Stimulated activated CD4-positive, alpha-beta T cell treated with anti-CD3 and anti-CD28 coated beads, TNF-alpha, amount 100 ng/mL, for 4 hours (primary cell): ENCODE results near the gene CACNG4.
"Not testable (repeated sequence)": the region's sequence is repeated elsewhere in the genome, so short reads cannot be mapped to it uniquely, and the experiment has no call there.

ENCODE experiments used
- DNase-seq, 3 experiments: peaks; one replicate each; pipeline ENCODE4 v3.0.0-alpha.2; 2020; ENCODE audit warnings: low read depth in 3 of 3

The CACNG4 gene

DNA sequence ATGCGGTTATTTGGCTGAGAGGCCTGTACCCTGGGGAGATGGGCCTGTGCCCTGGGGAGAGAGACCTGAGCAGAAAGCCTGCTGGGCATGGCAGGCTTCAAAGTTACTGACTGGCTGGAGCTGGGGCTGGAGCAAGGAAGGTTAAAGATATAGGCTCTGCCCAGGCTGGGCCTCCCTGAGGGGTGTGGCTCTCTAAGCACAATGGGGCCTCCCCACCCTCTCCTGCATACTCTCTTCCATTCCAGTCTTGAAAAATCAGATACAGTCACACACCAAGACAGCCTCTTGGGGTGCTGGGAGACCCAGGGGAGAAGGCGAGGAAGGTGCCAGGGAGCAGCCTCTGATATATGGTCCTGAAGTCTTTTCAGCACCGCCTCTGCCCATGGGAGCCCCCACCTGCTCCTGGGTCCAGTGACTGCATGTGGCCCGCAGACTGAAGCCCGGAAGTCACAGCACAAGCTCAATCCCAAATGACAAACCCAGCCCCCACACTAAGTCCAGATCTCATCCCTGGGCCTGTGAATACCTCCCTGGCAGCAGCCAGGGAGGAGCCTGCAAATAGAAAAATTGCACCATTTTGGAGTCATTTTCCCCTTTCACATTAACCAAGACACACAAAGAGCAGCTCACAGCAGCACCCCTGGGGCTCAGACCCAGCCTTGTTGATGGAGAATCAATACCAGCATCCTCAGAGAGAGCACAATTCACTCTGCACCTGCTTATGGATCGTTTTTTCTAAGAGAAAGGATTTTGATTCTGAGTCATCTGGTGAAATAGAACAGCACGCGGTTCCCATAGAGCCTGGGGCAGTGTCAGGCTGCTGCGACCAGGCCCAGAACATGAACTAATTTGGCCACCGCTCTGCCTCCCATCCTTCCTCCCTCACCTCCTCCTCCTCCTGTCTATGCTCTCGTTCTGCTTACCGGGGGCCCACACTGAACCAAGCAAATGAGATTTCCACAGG, 54.2 kb downstream of the CACNG4 start:
- no peak for DNase-seq

DNA sequence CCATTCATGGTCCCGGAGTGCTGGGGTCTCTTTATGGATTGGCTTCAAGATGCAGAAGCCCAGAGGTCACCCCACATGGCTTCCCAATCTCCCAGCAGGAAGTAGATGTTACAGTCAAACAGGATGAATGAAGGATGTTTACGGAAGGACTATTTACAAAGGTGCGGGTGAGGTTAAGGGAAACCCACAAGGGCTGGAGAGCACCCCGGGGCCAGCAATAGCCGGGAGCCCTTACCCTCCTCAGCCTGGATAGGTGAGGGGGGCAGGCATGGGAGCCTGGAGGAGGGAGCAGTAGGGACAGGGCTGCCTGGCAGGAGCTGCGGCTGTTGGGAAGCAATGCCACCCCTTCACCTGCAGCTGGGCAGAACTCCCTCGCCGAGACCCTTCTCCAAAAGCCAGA, 55.3 kb downstream of the CACNG4 start:
- no peak for DNase-seq

DNA sequence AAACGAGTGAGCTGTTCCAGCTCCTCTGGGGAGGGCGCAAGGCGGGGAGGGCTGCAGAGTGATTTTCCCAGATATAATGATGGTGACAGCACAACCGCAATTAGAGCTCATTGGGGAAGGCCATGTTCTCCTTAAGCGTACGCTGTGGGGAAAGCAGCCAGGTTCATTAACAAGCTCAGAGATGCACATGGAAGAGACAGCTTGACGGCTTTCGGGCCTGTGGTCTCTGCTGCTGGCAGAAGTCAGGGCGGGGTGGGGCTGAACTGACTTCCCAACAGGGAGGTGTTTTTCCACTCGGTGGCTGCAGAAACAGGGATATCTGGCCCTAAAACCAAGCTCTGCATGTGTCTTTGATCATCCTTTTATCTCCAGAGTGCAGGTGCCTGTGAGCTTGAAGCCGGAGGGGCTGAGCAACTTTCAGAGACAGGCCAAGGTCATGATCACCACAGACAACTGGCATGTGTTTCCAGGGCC, 55.8 kb downstream of the CACNG4 start:
- DNase-seq = no peak

DNA sequence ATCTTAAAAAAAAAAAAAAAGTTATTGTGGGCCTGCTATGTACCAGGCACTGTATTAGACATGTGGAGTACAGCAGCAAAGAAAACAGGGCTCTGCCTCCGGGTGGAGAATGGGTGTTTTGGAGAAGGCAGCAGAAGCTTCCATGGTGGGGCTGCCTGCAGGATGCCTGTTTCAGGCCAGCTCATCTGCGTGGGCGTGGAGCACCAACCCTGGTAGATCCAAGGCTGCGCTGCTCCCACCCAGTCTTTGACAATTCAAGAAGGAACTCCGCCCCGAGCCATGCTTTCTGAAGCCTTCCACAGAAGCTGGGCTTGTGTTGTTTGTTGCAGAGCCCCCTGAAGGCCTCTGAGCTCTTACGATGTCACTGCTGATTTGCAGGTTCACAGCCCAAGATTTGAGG, 56.7 kb downstream of the CACNG4 start:
- DNase-seq = no peak

DNA sequence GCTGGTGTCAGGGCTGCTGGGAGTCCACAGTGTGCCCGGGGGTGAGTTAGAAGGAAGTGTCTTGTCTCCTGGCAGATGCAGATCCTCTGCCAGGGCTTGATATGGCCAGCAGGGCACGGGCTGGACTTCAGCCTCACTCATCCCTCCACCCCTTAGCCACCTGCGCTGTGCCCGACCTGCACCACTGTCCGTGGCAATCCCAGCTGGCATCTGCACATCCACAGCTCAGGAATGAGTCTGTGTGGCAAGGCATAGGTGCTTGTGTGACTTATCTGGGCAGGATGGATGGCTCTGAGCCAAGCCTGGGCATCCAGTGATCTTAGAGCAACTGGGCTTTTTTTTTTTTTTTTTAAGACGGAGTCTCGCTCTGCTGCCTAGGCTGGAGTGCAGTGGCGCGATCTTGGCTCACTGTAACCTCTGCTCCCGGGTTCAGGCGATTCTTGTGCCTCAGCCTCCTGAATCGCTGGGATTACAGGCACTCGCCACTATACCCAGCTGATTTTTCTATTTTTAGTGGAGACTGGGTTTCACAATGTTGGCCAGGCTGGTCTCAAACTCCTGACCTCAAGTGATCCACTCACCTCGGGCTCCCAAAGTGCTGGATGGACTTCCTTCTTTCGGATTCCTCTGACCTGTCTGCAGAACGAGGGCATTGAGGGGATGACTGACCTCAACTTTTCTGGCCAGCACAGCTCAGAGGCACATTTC, 57.4 kb downstream of the CACNG4 start:
- DNase-seq = no peak

DNA sequence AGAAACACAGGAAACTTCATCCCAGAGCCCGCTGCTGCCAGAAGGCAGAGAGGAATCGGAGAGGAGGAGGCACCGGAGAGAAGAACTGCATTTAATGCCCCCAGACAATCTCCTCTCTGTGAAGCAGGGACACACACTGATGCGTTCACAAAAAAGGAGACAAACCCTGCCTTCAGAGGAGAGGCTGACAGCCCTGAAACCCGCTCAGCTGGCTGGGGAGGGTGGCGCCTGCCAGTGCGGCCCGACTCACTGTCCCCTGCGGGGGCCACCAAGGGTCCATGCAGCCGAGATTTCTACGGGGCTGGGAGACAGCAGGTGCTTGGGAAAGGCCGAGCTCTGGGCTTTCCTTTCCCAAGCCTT, 57.9 kb downstream of the CACNG4 start:
- DNase-seq = no peak

DNA sequence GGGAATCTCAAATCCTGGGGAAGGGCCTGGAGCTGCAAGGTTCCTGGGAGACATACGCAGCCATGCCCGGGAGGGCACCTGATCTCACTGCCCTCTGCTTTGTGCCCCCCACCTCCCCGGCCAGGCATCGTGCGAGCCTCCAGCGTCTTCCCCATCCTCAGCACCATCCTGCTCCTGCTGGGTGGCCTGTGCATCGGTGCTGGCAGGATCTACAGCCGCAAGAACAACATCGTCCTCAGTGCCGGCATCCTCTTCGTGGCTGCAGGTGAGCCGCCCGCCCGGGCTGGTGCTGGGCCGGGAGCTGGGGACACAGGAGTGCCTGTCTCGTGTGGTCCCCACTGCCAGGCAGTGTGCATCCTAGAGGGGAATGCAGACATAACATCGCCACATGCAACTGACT, 60.2 kb downstream of the CACNG4 start:
- no peak for DNase-seq

DNA sequence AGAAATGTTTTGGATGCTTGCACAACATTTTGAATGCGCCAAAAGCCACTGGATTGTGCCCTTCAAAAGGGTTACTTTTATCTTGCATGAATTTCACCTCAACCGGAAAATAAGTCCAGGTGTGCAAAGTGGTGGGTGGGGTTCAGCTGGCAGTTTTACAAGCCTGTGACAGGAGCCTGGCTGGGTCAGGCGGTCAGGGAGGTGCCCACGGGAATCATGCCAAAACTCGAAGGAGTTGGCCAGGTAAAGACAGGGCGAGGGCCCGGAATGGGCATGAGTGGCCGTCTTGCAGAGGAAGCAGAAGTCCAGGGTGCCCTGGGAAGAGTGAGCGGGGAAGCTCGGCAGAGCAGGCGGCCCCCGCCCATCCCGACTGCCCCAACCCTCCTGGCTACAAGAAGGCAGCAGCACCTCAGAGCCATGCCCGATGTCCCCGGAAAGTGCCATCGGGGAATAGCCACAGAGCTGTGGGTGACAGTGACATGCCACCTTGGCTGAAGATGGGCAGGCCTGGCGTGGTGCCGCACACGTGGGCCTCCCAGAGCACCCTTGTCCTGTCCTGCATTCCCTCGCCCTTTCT, 60.8 kb downstream of the CACNG4 start:
- DNase-seq = no peak

DNA sequence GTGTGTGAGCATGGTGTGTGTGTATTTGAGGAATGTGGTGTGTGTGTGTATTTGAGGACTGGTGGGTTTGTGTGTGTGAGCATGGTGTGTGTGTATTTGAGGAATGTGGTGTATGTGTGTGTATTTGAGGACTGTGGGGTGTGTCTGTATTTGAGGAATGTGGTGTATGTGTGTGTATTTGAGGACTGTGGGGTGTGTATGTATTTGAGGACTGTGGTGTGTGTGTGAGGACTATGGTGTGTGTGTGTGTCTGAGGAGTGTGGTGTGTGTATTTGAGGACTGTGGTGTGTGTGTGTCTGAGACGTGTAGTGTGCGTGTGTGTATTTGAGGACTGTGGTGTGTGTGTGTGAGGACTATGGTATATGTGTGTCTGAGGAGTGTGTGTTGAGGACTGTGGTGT, 61.8 kb downstream of the CACNG4 start:
- DNase-seq = no peak

DNA sequence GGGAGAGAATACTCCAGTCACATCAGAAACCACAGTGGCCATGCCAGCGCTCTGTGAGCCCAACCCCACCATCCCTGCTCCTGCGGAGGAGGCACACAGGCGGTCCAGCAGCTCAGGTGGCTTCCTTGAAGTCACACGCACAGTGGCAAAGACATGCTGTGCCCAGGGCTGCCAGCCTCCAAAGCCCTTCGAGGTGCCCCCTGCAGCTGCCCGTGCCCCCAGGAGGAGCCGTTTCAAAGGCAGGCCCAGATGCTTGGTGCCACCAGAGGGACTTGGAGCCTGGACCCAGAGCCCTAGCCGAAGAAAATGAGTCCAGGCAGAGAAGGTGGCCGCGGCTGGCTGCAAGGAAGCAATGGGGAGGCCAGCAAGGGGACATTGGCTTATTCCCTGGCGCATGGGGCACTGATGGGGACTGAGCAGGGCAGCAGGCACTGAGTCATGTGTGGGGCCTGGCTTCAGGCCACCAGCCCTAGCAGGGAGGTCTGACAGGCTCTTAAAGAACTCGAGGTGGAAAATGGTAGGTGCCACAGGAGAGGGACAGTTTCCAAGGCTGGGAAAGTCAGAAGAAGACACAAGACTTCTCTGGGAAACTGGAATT, 62.6 kb downstream of the CACNG4 start:
- DNase-seq = no peak

DNA sequence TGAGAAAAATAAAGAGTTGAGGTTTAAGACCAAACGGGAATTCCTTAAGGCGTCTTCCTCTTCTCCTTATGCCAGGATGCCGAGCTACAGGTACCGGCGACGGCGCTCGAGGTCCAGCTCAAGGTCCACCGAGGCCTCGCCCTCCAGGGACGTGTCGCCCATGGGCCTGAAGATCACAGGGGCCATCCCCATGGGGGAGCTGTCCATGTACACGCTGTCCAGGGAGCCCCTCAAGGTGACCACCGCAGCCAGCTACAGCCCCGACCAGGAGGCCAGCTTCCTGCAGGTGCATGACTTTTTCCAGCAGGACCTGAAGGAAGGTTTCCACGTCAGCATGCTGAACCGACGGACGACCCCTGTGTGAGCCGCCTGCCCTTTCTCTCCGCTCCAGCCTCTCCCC, 66.1 kb downstream of the CACNG4 start:
- no peak for DNase-seq

DNA sequence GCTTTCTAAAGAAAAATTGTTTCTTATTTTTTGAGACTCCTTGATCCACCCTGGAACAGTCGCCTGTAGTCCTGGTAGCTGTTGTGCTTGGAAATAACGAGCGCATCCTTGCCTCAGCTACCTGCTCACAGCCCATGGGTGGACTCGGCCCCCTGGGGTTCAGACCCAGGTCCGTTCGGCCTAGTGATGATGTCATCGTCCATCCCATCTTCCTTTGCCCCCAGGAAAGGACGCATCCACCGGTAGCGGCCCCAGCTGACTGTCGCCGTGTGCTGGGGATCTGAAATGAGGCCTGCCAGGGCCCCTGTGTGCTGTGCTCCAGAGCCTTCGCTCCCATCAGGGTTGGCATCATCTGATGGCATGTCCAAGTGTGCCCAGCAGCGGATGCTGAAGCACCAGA, 67.9 kb downstream of the CACNG4 start:
- DNase-seq = no peak

DNA sequence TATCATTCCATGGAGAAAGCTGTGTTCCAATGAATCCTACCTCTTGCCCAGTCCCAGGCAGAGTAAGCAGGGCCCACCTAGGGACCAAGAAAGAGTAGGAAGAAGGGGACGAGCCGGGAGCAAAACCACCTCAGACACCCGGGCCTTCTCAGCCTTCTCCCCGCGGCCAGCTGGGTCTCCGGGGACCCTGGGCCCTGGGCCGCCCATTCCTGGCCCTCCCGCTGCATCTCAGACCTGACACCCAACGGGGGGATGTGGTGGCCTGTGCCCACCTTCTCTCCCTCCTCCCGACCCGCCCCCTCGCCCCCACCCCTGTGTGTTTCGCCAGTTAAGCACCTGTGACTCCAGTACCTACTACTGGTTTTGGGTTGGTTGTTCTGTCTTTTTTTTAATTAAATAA, 68.5 kb downstream of the CACNG4 start:
- DNase-seq = no peak

DNA sequence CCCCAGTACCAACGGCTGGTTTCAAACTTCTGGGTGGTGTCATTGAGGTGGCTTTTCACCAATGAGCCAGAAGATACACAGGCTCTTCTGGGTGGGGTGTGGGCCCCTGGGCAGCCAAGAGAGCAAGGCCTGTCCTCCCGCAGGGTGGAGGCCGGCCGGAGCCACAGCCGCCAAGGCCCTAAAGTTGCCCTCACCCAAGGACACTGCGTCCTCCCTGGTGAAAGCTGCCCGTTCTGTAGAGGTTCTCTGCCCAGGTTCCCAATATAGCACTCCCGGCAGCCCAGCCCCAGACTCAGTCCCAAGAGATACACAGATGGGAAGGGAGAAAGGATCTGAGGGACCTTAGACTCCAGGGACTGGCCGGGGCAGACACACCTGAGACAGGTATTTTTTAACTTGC, 69.1 kb downstream of the CACNG4 start:
- no peak for DNase-seq

DNA sequence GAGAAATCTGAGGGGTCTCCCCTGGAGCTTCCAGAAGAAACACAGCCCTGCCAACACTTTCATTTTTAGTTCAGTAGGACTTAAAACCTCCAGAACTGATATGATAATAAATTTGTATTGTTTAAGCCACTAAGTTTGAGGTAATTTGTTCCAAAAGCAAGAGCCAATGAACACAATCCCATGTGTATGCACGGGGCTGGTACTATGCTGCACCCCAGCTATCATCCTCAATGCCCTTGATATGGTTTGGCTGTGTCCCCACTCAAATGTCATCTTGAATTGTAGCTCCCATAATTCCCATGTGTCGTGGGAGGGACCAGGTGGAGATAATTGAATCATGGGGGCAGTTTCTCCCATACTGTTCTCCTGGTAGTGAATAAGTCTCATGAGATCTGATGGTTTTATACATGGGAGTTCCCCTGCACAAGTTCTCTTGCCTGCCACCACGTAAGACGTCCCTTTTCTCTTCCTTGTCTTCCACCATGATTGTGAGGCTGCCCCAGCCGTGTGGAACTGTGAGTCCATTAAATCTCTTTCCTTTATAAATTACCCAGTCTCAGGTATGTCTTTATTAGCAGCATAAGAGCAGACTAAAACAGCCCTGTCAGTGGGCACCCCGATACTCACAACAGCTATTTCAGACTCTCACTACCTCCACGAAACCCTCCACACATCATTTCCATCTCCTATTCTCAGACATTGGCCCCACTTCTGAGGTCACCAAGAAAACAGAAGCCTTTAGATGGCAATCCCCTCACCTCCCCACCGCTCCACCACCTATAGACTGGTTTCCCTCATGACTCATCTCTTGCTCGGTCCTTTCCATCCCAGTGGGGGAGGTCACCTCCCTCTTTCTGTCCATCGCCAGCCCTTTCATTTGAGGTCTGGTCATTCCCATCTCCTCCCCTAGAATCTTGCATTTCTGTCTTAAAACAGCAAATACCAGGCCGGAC, 70.9 kb downstream of the CACNG4 start:
- DNase-seq = no peak

DNA sequence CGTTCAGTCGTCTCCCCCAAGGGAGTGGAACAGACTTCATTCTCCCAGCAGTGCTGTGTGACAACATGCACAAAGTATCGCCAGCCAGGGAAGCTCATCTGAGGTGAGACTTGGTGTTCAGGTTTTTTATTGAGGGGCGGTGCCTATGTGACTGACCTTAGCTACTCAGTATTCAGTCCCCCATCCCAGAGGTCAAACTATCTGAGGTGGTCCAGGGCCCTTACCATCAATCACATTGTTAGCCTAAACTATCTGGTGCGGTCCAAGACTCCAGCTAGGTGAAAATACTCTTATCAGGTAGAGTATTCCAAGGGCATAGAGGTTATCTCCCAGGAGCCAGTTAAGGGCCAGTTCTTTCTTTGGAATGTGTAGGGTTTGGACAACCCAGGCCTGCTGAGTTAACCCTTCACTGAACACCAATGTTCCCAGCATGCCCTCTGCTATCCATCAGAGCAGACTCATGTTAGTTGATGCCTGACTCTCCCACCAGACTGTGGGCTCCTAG, 74.4 kb downstream of the CACNG4 start:
- no peak for DNase-seq

DNA sequence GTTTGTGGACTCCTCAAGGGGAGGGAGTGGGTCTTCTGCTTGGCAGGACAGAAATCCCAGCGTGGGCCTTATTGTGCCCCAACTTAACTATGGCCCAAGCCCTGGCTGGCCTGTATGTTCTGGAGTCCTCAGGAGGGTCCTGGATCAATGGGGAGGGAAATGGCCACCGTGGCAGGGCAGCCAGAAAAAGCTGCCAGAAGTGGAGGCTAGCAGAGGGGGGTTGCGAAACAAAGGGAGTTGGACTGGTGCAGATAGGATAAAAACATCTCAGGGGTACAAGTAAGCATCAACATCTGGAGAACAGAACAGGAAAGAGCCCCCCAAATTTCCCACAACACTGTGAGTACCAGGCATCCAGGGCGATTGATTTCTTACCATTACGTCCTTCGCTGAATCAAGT, 76.1 kb downstream of the CACNG4 start:
- no peak for DNase-seq

DNA sequence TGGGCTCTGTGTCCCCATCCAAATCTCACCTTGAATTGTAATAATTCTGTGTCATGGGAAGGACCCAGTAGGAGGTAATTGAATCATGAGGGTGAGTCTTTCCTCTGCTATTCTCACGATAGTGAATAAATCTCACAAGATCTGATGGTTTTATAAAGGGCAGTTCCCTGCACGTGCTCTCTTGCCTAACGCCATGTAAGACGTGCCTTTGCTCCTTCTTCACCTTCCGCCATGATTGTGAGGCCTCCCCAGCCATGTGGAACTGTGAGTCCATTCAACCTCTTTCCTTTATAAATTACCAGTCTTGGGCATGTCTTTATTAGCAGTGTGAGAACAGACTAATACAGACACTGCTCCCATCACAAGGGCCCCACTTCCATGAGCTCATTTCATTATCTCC, 76.6 kb downstream of the CACNG4 start:
- DNase-seq = not testable (repeated sequence)

DNA sequence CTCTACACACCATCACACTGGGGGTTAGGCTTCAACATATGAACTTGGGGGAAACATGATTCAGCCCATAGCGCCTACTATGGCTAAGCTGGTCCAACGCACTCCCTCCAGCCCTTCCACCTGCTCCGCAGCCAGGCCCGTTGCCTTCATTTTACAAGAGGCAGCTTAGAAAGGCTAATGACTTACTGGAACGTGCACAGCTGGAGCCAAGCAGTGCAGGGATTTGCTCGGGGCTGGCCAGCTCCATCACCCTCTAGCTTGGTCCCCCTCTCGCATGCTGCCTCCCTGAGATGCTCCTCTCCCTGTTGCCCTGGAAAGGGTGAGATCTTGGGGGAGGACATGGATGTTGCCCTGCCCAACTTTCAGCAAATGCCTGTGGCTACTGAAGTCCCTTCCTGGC, 77.0 kb downstream of the CACNG4 start:
- no peak for DNase-seq

DNA sequence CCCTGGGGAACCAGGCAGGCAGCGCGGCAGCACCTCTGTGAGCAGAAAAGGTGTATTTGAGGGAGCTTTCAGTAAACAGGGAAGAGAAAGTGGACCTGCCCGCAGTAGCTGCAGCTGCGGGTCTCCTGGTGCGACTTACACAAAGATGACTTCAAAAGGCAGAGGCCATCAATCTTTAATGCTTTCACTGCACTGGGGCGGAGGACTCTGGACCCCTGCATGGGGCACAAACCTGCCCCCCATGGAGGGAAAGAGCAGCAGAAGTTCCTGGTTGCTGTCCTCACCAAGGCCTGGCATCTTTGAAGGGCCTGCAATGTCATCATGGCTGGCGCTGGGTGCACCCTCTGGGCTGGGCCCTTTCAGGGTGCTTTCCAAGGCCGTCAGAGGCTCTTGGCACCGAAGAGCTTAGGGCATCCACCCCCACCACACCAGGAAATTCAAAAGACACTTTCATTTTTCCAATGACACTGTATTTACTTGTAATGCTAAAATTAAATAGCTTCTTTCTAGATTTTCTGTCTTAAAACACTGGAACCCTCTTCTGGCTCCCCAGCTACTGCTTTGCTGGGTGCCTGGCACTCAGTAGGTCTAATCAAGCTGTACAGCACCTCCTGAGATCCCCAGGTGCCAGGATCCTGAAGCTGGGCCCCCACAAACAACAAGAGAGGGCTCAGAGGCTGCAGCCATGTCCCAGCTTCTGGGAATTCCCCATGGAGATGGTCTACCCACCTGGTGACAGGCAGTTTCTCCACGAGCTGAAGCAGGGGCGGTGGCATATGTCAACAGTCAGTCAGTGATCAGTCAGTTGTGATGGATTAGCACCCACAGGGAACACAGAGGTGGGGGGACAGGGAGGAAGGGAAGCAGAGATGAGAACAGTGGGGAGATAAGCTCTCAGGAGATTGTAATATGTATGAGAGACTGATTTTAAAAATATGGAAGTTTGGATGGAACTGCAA, 77.7 kb downstream of the CACNG4 start:
- DNase-seq = no peak
